H1 (cell line): ENCODE data around the gene ARSI. TPM values are rescaled to one million over a fixed set of nuclear protein-coding genes. Genes with fewer than 3 reads are reported as not detected.

Source experiments
- CHD2 ChIP-seq: IDR thresholded peaks from 2 replicates; pipeline ENCODE4 v1.6.1; 2012; ENCODE audit warnings: low read length, improper control_type of control experiment
- FOSL1 ChIP-seq: IDR thresholded peaks from 2 replicates; pipeline ENCODE4 v1.6.1; 2011; ENCODE audit warnings: mild to moderate bottlenecking, low read depth, low read length, moderate library complexity; ENCODE audit not compliant: insufficient read depth
- polyA plus RNA-seq, 7 experiments: library from polyadenylated mRNA; depleted of rRNA in 3 of 7; stranded (reverse) in 5 of 7; unstranded in 2 of 7; fragments of >200 nt in 5 of 7; fragments of 200-250 nt in 2 of 7; gene quantifications; 1 replicate in 5 of 7; 2 replicates in 1 of 7; 4 replicates in 1 of 7; pipeline versions ENCODE4 v1.2.1 to v1.2.3, GENCODE V29; 2011 to 2013; ENCODE audit warnings: missing spikeins in 2 of 7, mixed read lengths in 2 of 7
- total RNA-seq: library from RNA; stranded (reverse); fragmentation: NEBNext Ultra II Directional; extraction: Animal tissue kit (Norgen Biotek cat#: 25700); gene quantifications from 2 replicates; pipeline ENCODE4 v1.2.1, GENCODE V29; 2021

The ARSI gene
- total and polyA plus RNA-seq, 2 of the 8 experiments (the other 6 are each of a cell fraction or from before 2014, with no cell fraction given) = 4.5 to 6.7 TPM

GRCh38 chr5:150340614-150341255 lies 38.0 kb upstream of the ARSI start (continued):
- TF ChIP-seq FOSL1 (no peak), CHD2 (no peak)
